AG04450 (cell line): Measurements from ENCODE around the gene TBX19. TPM values are rescaled to one million over a fixed set of nuclear protein-coding genes. Genes with fewer than 3 reads are reported as not detected.

Experiments used
- CTCF ChIA-PET: fragments of 300-600, 350-600 bp; formaldehyde crosslinking; extraction: SDS; loops from one replicate; lab custom pipeline; 2022; ENCODE audit warnings: antibody characterized with exemption, inconsistent platforms; lab: Charles Lee
- POLR2A ChIA-PET: fragments of 350-600 bp; formaldehyde crosslinking; extraction: SDS; loops from one replicate; lab custom pipeline; 2021; ENCODE audit warnings: antibody characterized with exemption, inconsistent platforms; lab: Yijun Ruan, JAX
- DNase-seq: peaks from one replicate; pipeline ENCODE4 v3.0.0-alpha.2; 2011; ENCODE audit warnings: low read depth, low spot score
- H3K27ac ChIP-seq: one replicate; pipeline ENCODE4 v1.5.1; 2012; ENCODE audit warnings: low read depth, low read length, control low read depth
- H3K27me3 ChIP-seq: one replicate; pipeline ENCODE4 v1.6.0; 2012; ENCODE audit warnings: low read length; ENCODE audit not compliant: control insufficient read depth, insufficient read depth
- H3K4me3 ChIP-seq: 2 replicates; pipeline ENCODE4 v1.5.1; 2011; ENCODE audit warnings: mild to moderate bottlenecking, low read depth, low read length, control low read depth
- H3K9me3 ChIP-seq: 2 replicates; pipeline ENCODE4 v1.5.1; 2012; ENCODE audit warnings: low read length; ENCODE audit not compliant: control insufficient read depth, insufficient read depth
- polyA plus RNA-seq: library from polyadenylated mRNA; depleted of rRNA; stranded (reverse); fragments of >200 nt; gene quantifications from 2 replicates; pipeline ENCODE4 v1.2.3, GENCODE V29; 2011
- TF ChIP-seq, protein P1 (sequence below): IDR thresholded peaks from 2 replicates; pipeline ENCODE4 v1.5.1; 2011; ENCODE audit warnings: low read depth, low read length, control low read depth, inconsistent platforms

TBX19 gene
- polyA plus RNA-seq, 1 experiment, result 1.3 TPM

- TF ChIP-seq, protein P1, sequence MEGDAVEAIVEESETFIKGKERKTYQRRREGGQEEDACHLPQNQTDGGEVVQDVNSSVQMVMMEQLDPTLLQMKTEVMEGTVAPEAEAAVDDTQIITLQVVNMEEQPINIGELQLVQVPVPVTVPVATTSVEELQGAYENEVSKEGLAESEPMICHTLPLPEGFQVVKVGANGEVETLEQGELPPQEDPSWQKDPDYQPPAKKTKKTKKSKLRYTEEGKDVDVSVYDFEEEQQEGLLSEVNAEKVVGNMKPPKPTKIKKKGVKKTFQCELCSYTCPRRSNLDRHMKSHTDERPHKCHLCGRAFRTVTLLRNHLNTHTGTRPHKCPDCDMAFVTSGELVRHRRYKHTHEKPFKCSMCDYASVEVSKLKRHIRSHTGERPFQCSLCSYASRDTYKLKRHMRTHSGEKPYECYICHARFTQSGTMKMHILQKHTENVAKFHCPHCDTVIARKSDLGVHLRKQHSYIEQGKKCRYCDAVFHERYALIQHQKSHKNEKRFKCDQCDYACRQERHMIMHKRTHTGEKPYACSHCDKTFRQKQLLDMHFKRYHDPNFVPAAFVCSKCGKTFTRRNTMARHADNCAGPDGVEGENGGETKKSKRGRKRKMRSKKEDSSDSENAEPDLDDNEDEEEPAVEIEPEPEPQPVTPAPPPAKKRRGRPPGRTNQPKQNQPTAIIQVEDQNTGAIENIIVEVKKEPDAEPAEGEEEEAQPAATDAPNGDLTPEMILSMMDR, result no peak
- no peak for DNase-seq
- CTCF ChIA-PET, result interaction anchor here (3.5 kb wide), 1 partner anchor 37 kb away, joined by 15 read pairs; no protein-coding TSS in a partner anchor
- no peak overlapping the region for H3K4me3 ChIP-seq
- no peaks in the 10 kb centered on the region for H3K9me3 ChIP-seq
- no peak overlapping the region for H3K27ac ChIP-seq
- POLR2A ChIA-PET, result no interaction called here
- no peaks in the 10 kb centered on the region for H3K27me3 ChIP-seq
Observed at GRCh38 chr1:168304865-168305264, 24.2 kb downstream of the TBX19 start.

DNA sequence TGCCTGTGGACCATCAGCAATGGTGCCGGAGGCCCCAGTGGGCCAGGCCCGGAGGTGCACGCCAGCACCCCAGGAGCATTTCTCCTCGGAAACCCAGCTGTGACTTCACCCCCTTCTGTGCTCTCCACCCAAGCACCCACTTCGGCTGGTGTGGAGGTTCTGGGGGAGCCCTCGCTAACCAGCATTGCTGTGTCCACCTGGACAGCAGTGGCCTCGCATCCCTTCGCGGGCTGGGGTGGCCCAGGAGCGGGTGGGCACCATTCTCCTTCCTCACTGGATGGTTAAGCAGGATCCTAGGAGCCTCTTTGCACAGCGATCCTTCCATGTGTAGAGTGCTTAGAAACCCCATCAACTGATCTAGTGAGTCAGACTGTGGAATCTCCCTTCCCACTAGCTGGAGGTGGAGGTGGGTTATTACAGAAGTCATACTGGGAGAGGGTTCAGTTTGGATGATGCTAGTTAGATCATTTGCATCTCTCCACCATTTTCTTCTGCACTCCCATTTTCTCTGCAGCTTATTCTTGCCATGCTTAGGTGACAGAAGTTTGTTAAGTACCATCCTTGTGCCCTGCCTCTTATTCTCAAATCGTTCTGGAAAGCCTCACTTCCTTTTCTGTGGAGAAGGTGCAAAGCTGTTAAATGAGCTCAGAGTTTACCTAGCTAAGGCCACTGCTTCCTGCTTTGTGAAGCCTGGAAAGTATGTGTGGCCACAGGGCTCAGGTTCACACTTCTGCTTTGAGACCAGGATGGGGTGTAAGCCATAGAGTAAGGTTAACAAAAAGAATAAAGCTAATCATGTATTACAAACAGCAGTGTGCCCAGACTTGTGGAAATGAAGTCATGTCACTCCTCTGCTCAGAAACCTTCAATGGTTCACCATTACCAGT, 32.3 kb downstream of the TBX19 start:
- Histone ChIP-seq H3K4me3 (no peak overlapping the region), H3K27ac (no peak overlapping the region), H3K9me3 (no peaks in the 10 kb centered on the region), H3K27me3 (no peaks in the 10 kb centered on the region)
- ChIA-PET CTCF (interaction anchor here (0.5 to 1.5 kb wide), 2 partner anchors 29 to 419 kb away, joined by 4 read pairs; no protein-coding TSS in a partner anchor), POLR2A (no interaction called here)
- TF ChIP-seq, protein P1, result no peak
- no peak for DNase-seq

- Histone ChIP-seq H3K9me3 (no peaks in the 10 kb centered on the region), H3K27ac (no peak overlapping the region), H3K27me3 (no peaks in the 10 kb centered on the region), H3K4me3 (no peak overlapping the region)
- no peak for DNase-seq
- TF ChIP-seq, protein P1, result no peak
- ChIA-PET CTCF (interaction anchor here (1.3 kb wide), 1 partner anchor 27 kb away, joined by 5 read pairs; no protein-coding TSS in a partner anchor), POLR2A (no interaction called here)
Observed at GRCh38 chr1:168316142-168316541, 35.5 kb downstream of the TBX19 start.

DNA sequence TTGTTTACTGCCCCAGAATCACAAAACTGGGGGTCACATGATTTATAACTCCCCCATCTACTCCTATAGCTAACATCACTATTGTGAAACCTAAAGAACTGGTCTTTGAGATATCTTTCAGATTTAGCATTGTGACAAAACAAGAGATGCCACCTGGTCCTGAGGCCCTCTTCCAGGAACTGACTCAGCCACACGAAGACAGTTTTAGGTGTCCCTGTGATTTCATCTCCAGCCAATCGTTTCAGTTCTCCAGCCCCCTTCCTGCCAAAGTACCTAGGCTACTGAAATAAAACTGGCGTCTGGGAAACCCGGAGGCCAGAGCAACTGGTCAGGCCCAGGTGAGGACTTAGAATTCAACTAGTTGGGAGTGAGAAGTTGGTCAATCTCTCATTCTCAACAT, 36.6 kb downstream of the TBX19 start:
- Histone ChIP-seq H3K27me3 (no peaks in the 10 kb centered on the region), H3K9me3 (no peaks in the 10 kb centered on the region), H3K4me3 (no peak overlapping the region), H3K27ac (no peak overlapping the region)
- CTCF ChIA-PET, result interaction anchor here (0.6 kb wide), 1 partner anchor 166 kb away, joined by 3 read pairs; no protein-coding TSS in a partner anchor
- TF ChIP-seq, protein P1, result no peak
- no peak for DNase-seq
- POLR2A ChIA-PET, result no interaction called here

GRCh38 chr1:168319691-168320090, 39.0 kb downstream of the TBX19 start:
- Histone ChIP-seq H3K9me3 (no peaks in the 10 kb centered on the region), H3K4me3 (no peak overlapping the region), H3K27me3 (no peaks in the 10 kb centered on the region), H3K27ac (no peak overlapping the region)
- ChIA-PET CTCF (interaction anchor here (2.1 kb wide), 1 partner anchor 23 kb away, joined by 17 read pairs; no protein-coding TSS in a partner anchor), POLR2A (no interaction called here)
- DNase-seq, result no peak
- TF ChIP-seq, protein P1, result no peak
